HG03135 (cell line): ENCODE measurements around the gene RD3L.

Source experiments
- ATAC-seq: cut with Tn5 transposase; IDR thresholded peaks from one replicate; pipeline ENCODE4 v1.9.1; 2021; ENCODE audit warnings: mild to moderate bottlenecking, moderate library complexity; ENCODE audit not compliant: unreplicated experiment

The RD3L gene

DNA sequence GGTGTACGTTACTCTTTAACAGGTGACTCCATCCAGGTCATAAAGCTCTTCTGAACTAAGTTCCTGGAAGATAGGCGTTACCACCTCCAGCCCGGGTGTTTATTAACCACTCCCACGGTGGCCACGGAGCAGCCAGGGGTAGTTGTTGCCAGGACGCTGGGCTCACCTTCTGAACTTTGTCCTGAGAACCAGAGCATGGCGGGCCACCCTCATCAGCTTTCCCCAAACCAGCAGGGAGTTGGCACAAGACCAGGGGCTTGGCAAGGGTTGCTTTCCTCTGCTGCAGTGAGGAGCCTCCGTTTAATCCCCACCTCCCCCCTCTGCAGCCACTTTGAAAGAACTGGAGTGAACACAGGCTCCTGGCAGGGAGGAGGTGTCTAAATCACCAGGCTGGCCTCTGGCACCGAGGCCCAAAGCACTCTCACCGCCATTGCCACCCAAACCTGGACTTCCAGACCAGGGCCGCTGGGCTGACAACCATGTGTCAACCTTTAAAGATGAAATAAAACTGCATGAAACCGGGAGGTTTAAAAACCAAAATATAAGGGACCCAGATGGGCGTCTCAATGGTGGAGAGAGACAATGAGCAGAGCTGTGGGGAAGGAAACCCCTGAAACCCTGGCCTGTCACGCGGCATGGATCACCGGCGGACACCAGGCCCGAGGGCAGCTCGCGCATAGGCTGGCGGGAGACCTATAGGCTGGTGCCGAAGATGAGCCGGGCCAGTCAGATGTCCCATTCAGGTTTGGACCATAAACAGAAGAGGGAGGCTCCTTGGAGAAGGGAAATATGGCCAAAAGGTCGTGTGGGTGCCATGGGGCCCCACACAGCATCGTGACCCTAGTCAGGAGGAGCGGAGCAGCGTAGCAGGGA lies 45.0 kb downstream of the RD3L start:
- no peak for ATAC-seq

DNA sequence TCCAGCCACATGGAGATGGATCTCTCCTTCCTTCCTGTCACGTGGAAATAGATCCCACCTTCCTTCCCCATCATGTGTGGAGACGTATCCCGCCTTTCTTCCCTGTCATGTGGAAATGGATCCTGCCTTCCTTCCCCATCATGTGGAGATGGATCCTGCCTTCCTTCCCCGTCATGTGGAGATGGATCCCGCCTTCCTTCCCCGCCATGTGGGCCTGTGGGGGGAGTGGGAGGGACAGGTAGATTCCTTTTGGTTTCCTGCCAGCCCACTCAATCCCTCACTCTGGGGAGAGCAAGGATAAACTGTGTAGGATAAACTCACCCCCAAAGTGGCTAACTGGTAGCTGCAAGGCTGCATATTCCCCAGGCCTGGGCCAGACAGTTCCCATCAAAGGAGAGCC lies 45.8 kb downstream of the RD3L start:
- ATAC-seq = no peak

DNA sequence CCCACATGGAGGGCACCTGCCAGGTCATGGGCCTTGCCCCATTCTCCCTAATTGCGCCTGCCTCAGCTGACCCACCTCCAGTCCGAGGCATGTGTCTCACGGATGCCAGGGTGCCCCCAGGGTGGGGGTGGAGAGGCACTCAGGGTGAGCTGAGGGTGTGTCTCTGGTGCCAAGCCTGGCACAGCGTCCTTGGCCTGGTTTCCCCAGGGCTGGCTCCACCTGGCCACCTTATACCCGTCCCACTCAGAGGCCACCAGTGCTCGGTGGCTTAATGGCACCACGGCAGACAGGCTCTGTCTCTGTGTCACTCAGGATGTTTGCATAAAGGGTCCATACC lies 47.6 kb downstream of the RD3L start:
- no peak for ATAC-seq

DNA sequence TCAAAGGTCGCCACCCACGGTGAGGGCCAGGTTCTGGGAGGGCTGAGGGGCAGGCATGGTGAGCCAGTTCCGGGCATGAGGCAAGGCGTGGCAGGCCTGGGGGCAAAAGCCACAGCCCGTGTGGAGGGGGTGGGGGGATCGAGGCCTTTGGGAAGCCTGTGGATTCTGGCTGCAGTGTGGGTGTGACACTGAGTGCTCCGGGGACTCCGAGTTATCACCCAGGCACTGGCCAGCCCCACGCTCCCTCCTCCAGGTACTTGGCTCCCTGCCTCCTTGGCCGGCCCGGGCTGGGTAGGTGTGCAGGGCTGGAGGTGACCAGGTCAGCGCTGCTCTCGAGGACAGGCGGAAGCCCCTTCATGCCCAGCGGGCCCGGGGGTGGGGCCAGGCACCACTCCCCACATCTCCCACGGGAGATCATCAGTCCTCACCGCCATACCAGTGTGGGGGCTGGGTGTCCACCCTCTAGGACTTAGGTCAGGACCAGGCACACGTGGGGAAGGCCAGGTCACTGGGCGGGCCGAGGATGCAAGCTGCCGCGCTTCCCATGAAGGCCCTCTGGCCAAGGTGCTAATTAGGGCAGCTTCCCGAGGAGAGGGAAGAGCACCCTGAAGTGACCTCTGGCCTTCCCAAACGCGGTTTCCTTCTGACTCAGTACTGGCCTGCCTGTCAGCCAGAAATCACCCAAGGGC lies 48.2 kb downstream of the RD3L start:
- no peak for ATAC-seq

DNA sequence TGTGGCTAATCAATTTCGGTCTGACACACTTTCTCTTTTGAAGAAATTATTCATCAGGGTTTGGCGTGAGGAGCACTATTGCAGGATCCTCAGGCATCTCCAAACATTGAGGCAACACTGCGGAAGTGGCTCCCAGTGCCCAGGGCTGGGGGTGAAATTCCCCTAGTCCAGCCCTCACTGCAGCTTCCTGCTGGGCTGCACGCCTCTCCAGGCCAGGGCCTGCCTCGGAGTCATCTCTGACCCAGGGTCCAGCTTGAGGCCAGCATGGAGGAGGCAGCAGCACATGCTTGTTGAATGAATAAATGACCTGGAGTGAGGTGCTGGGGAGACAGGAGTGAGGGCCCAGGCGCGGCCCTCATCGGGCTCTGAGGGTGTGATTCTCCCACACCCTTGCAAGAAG lies 50.1 kb downstream of the RD3L start:
- ATAC-seq = no peak

DNA sequence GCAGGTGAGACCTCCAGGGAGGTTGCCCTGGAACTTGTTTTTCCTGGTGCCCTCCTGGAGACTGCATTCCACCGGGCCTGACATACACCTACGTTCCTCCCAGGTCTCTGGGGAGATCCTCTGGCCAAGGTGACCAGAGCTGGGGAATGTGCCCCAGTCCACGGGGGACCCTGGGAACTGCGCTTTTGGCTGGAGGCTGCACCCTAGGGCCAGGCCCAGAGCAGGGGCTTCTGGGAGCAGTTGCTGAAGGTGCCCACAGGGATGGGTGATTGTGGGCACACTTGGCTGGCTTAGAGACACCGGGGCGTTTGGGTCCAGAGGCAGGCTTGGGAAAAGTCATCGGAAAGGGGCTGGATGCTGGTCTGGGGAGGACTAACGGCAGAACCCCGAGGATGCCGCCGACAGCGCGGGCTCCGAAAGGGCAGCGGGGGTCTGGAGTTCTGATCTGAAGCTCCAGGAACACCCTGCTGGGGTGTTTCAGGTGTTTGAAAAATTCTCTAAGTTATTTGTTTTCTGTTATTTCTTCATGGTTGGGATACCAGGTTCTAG lies 50.6 kb downstream of the RD3L start:
- ATAC-seq = no peak

DNA sequence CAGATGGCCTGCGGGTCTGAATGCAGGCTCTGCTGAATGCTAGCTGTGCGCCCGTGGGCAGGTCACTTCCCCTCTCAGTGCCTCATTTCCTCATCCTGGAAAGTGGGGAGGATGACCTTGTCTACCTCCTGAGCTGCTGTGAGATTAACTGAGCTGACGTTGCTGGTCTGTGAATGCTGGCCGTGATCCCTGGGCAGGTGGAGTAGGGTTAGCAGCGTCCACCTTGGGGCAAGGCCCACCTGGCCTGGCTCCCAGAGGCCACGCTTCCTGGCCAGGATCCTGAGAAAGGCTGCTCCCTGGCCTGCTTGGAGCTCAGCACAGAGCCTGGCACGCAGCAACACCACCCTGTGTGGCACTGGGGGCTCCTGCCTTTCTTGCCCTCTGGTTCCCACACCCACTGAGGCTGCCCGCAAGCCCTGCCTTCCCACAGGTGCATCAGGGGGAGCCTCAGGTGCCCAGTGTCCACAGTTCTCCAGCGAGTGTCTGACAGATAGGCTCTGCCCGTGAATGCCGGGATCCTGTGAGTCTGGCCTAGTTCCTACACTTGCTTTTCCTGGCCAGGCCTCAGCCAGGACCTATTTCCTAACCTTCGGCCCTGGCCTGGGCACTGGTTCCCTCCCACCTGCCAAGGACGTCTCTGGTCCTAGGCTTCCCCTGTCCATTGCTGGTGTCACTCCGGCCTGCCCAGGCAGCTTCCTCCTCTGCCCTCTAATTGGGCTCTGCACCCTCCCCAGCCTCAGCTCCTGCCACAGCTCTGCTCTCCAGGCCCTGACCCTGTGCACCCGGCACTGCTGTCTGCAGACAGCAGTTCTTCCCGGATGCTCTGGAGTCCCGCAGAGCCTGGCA lies 51.3 kb downstream of the RD3L start:
- ATAC-seq = no peak
